GM12878 (cell line): Measurements from ENCODE around the gene FAM89A. TPM values are rescaled to one million over a fixed set of nuclear protein-coding genes. Genes with fewer than 3 reads are reported as not detected.

Source experiments
- ATAC-seq: fragments of 200-7000 bp; cut with Tn5 transposase; 3 replicates; pipeline ENCODE4 v1.9.1; 2020; ENCODE audit warnings: mild to moderate bottlenecking, moderate library complexity
- BruUV-seq: library from RNA; stranded (reverse); fragments of 400-500 nt; replicated peaks from 2 replicates; lab custom pipeline; 2021; lab: Mats Ljungman, UMichigan
- CTCF ChIA-PET: fragments of 300-600 bp; sonication (Branson Sonifier 250); formaldehyde crosslinking; extraction: SDS; loops from one replicate; lab custom pipeline; 2021; ENCODE audit warnings: inconsistent platforms; lab: Yijun Ruan, JAX
- POLR2A ChIA-PET: fragments of 350-600 bp; formaldehyde crosslinking; extraction: SDS; loops from one replicate; lab custom pipeline; 2021; ENCODE audit warnings: inconsistent platforms; lab: Charles Lee
- RAD21 ChIA-PET: fragments of 300-600 bp; sonication (Branson Sonifier 250); formaldehyde crosslinking; loops from one replicate; lab custom pipeline; 2023; ENCODE audit warnings: antibody characterized with exemption; ENCODE audit not compliant: unreplicated experiment; lab: Charles Lee
- SMC1A ChIA-PET: fragments of 300-600 bp; sonication (Branson Sonifier 250); formaldehyde crosslinking; loops from one replicate; lab custom pipeline; 2023; ENCODE audit not compliant: unreplicated experiment, uncharacterized antibody; lab: Charles Lee
- DNase-seq: peaks from one replicate; pipeline ENCODE4 v3.0.0-alpha.2; 2011; ENCODE audit warnings: low read depth, low spot score
- FAIRE-seq: peaks from 3 replicates; lab custom pipeline; 2011; peaks lifted over from hg19 to GRCh38; lab: Jason Lieb, UNC
- H2AFZ ChIP-seq: 2 replicates; pipeline ENCODE4 v1.6.0; 2011; ENCODE audit warnings: low read depth, low read length, control low read depth; ENCODE audit not compliant: control insufficient read depth
- H3K27ac ChIP-seq: 2 replicates; pipeline ENCODE4 v1.5.1; 2011; ENCODE audit warnings: control low read depth; ENCODE audit not compliant: control insufficient read depth, insufficient read depth
- H3K27me3 ChIP-seq, 2 experiments: replicated peaks in 1 of 2; 2 replicates each; pipeline versions ENCODE4 v1.6.0 to v1.6.1; 2011; ENCODE audit warnings: low read length in 1 of 2; ENCODE audit not compliant: control insufficient read depth in 2 of 2, insufficient read depth in 2 of 2
- H3K36me3 ChIP-seq, 2 experiments: 2 replicates each; pipeline ENCODE4 v1.5.1; 2011; ENCODE audit warnings: low read length in 1 of 2; ENCODE audit not compliant: control insufficient read depth in 2 of 2, insufficient read depth in 2 of 2
- H3K4me1 ChIP-seq: 2 replicates; pipeline ENCODE4 v1.6.1; 2011; ENCODE audit warnings: mild to moderate bottlenecking, low read length, moderate library complexity, mixed read lengths; ENCODE audit not compliant: control insufficient read depth, insufficient read depth
- H3K4me2 ChIP-seq: 2 replicates; pipeline ENCODE4 v1.6.0; 2011; ENCODE audit warnings: control low read depth; ENCODE audit not compliant: control insufficient read depth, insufficient read depth
- H3K4me3 ChIP-seq: fragments of 200-600 bp; sonication (generic); 2 replicates; pipeline ENCODE4 v1.5.1; 2016
- H3K79me2 ChIP-seq: 2 replicates; pipeline ENCODE4 v1.6.0; 2011; ENCODE audit warnings: low read length; ENCODE audit not compliant: control insufficient read depth, insufficient read depth
- H3K9ac ChIP-seq: 2 replicates; pipeline ENCODE4 v1.8.0; 2011; ENCODE audit warnings: low read length, control low read depth, mixed read lengths; ENCODE audit not compliant: control insufficient read depth, insufficient read depth
- H3K9me3 ChIP-seq: replicated peaks from 3 replicates; pipeline ENCODE4 v1.5.1; 2011; ENCODE audit warnings: mild to moderate bottlenecking, low read length; ENCODE audit not compliant: control insufficient read depth, insufficient read depth
- H4K20me1 ChIP-seq: 2 replicates; pipeline ENCODE4 v1.6.0; 2011; ENCODE audit not compliant: control insufficient read depth, insufficient read depth
- KAT2A ChIP-seq: conservative IDR thresholded peaks from 2 replicates; pipeline ENCODE4 v1.6.1; 2011; ENCODE audit warnings: low read depth, low read length; ENCODE audit not compliant: control insufficient read depth
- MYB ChIP-seq: fragments of 150-350 bp; IDR thresholded peaks from 2 replicates; pipeline ENCODE4 v1.6.1; 2014; ENCODE audit warnings: mild to moderate bottlenecking, low read depth, low read length, borderline replicate concordance
- ZBTB33 ChIP-seq: fragments of 450-650 bp; IDR thresholded peaks from 2 replicates; pipeline ENCODE4 v1.6.1; 2017; ENCODE audit warnings: mild to moderate bottlenecking
- ZNF274 ChIP-seq: IDR thresholded peaks from one replicate; pipeline ENCODE4 v1.8.0; 2011; ENCODE audit not compliant: insufficient read length, insufficient read depth
- ZZZ3 ChIP-seq: IDR thresholded peaks from 2 replicates; pipeline ENCODE4 v1.6.1; 2011; ENCODE audit warnings: low read depth; ENCODE audit not compliant: control insufficient read depth, insufficient read length
- WGBS: methylation state at CpG from one replicate; pipeline ENCODE4 v1.1.6; 2016; ENCODE audit warnings: low lambda C conversion rate; ENCODE audit not compliant: insufficient replicate concordance, insufficient coverage; ENCODE audit errors: missing lambda C conversion rate; 5-methylcytosine and 5-hydroxymethylcytosine counted together
- in situ Hi-C: fragments of 300-500 bp; cut with MboI; formaldehyde crosslinking; loops from 9 replicates; pipeline ENCODE4 v1.14.3; 2018; ENCODE audit warnings: mixed read lengths
- intact Hi-C: fragments of 100-400 bp; cut with micrococcal nuclease; formaldehyde crosslinking; loops from one replicate; pipeline ENCODE4 v1.14.2; 2022; ENCODE audit not compliant: unreplicated experiment
- polyA plus RNA-seq, 11 experiments: library from polyadenylated mRNA; depleted of rRNA in 4 of 11; unstranded in 6 of 11; stranded (reverse) in 5 of 11; fragments of >200 nt; fragmentation: Nextera tagmentation in 4 of 11; fragmentation: Illumina TruSeq in 1 of 11; extraction: Ambion mirVana in 4 of 11; extraction: Trizol in 1 of 11; gene quantifications; 1 replicate in 1 of 11; 2 replicates in 10 of 11; pipeline versions ENCODE4 v1.2.1 to v1.2.3, GENCODE V29; 2011 to 2016; ENCODE audit warnings: inconsistent platforms in 2 of 11, missing spikeins in 2 of 11, low read depth in 1 of 11
- total RNA-seq, 4 experiments: library from RNA; depleted of rRNA in 3 of 4; stranded (reverse); fragments of >200 nt in 3 of 4; fragmentation: Illumina TruSeq in 1 of 4; extraction: Trizol in 1 of 4; gene quantifications; 2 replicates each; pipeline versions ENCODE4 v1.2.1 to v1.2.3, GENCODE V29; 2013 to 2021
- TF ChIP-seq, protein P1 (sequence below): fragments of 450-650 bp; IDR thresholded peaks from 2 replicates; pipeline ENCODE4 v1.6.1; 2017; ENCODE audit warnings: mild to moderate bottlenecking, low read depth, inconsistent platforms; ENCODE audit not compliant: poor library complexity, severe bottlenecking

The FAM89A gene
- total and polyA plus RNA-seq, 10 of the 15 experiments (the other 5 are each of a cell fraction or from before 2014, with no cell fraction given): 0.06 to 0.72 (median 0.14) TPM; not detected in 4

GRCh38 chr1:231013391-231014015 lies 26.6 kb downstream of the FAM89A start:
- intact Hi-C loops: no loop called here
- Histone ChIP-seq H3K4me1 (no peaks in the 10 kb centered on the region), H3K79me2 (no peaks in the 10 kb centered on the region), H3K27ac (no peak overlapping the region), H3K4me2 (no peak overlapping the region), H2AFZ (no peak overlapping the region), H3K4me3 (no peak overlapping the region), H3K36me3 (no peaks in the 10 kb centered on the region), H4K20me1 (no peaks in the 10 kb centered on the region), H3K27me3 (no peaks in the 10 kb centered on the region), H3K9ac (no peak overlapping the region), H3K9me3 (no peaks in the 10 kb centered on the region)
- RAD21 ChIA-PET: no interaction called here
- ATAC-seq: no peak
- FAIRE-seq: no peak
- no peak for DNase-seq
- TF ChIP-seq ZNF274 (no peak), KAT2A (no peak), MYB (no peak), ZBTB33 (no peak), ZZZ3 (no peak)
- TF ChIP-seq, protein P1, sequence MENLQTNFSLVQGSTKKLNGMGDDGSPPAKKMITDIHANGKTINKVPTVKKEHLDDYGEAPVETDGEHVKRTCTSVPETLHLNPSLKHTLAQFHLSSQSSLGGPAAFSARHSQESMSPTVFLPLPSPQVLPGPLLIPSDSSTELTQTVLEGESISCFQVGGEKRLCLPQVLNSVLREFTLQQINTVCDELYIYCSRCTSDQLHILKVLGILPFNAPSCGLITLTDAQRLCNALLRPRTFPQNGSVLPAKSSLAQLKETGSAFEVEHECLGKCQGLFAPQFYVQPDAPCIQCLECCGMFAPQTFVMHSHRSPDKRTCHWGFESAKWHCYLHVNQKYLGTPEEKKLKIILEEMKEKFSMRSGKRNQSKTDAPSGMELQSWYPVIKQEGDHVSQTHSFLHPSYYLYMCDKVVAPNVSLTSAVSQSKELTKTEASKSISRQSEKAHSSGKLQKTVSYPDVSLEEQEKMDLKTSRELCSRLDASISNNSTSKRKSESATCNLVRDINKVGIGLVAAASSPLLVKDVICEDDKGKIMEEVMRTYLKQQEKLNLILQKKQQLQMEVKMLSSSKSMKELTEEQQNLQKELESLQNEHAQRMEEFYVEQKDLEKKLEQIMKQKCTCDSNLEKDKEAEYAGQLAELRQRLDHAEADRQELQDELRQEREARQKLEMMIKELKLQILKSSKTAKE: no peak
- SMC1A ChIA-PET: no interaction called here
- in situ Hi-C loops: no loop called here
- CTCF ChIA-PET: interaction anchor here (0.9 kb wide), 1 partner anchor 229 kb away, joined by 3 read pairs; no protein-coding TSS in a partner anchor
- BruUV-seq: no TSS peak
- POLR2A ChIA-PET: no interaction called here
- WGBS: 50% methylated on average over 3 of the region's 3 CpGs
